Coronary artery (tissue), 2 donors: ENCODE results near the gene ADSS2.
"Not testable (repeated sequence)": the region's sequence is repeated elsewhere in the genome, so short reads cannot be mapped to it uniquely, and the experiment has no call there.

Experiments used
- DNase-seq: peaks from one replicate; pipeline ENCODE4 v3.0.0-alpha.2; 2017; ENCODE audit warnings: low spot score
- H3K27ac ChIP-seq, 2 donors: fragments of 200-600 bp; sonication (generic); one replicate each; pipeline ENCODE4 v1.5.1; 2016 to 2019
- H3K4me3 ChIP-seq: fragments of 200-600 bp; sonication (generic); 2 replicates; pipeline ENCODE4 v1.5.1; 2016; ENCODE audit warnings: mild to moderate bottlenecking, moderate library complexity
- TF ChIP-seq, protein P1 (sequence below): fragments of 200-600 bp; sonication (generic); IDR thresholded peaks from one replicate; pipeline ENCODE4 v1.5.1; 2019; ENCODE audit warnings: antibody characterized with exemption

The ADSS2 gene

DNA sequence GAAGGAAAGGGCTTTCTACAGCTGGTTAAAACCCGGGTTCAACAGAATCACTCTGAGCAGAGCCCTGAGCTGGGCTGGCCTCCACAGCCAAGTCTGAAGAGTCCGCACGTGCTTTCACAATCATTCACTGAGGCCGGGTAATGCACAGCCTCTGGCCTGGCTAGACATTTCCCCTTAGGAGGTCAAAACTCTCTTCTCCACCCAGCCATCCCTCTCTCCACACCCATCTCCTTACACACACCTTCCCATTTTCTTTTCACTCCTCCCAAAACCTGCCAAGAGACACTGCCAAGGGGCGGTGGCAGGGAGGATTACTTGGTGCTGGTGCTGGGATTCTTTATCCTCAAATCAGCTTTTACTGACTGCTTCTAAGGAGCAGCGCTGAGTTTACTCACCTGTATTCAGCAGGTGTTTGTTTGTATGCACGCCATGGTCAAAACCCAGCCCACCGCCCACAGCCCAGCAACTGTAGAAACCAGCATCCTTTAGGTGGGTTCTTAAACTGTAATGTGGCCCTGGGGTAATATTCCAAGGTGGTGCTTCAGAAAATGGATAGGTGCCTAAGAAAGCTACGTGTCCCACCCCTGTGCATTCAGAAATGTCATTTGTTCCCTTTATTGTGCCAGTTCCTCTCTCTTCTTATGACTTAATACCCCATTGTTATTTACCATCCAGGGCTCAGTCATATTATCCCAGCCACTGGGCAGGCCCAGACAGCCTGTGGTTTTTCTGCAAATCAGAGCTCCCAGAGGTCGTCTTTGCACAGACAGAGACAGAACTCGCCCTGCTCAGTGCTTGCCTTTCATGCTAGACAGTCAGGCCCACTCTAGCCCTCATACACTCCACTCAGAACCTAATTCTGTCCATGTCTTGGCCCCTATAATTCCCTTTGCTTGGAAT is 80.2 kb downstream of the ADSS2 start:
- H3K4me3 ChIP-seq: no peak overlapping the region
- no peak overlapping the region for H3K27ac ChIP-seq
- DNase-seq: no peak
- TF ChIP-seq, protein P1, sequence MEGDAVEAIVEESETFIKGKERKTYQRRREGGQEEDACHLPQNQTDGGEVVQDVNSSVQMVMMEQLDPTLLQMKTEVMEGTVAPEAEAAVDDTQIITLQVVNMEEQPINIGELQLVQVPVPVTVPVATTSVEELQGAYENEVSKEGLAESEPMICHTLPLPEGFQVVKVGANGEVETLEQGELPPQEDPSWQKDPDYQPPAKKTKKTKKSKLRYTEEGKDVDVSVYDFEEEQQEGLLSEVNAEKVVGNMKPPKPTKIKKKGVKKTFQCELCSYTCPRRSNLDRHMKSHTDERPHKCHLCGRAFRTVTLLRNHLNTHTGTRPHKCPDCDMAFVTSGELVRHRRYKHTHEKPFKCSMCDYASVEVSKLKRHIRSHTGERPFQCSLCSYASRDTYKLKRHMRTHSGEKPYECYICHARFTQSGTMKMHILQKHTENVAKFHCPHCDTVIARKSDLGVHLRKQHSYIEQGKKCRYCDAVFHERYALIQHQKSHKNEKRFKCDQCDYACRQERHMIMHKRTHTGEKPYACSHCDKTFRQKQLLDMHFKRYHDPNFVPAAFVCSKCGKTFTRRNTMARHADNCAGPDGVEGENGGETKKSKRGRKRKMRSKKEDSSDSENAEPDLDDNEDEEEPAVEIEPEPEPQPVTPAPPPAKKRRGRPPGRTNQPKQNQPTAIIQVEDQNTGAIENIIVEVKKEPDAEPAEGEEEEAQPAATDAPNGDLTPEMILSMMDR: no peak

DNA sequence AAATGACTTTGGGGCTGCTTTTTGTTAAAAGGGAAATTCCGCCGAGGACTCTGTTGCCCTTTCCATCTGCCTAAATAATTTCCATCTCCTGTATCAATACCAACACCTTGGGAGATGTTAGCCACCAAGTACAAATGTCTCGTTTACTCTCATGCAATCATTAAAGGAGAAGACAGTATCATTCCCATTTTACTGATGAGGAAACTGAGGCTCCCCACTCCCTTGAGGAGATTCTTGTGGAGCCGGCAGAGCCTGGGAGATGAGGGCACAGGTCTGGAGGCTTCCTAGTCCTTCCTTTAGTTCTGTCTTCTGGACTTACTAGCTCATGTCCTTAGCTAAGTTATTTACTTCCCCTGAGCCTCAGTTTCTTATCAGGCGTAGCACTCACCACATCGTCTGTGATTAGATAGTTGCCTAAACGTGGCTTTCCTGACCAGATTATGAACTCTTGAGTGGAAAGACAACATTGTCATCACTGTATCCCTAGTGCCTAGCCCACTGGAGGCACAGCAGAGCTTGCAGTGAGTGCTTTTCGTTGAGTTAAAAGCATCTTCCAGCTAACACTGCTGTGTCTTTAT is 81.6 kb downstream of the ADSS2 start:
- Histone ChIP-seq H3K4me3 (no peak overlapping the region), H3K27ac (no peak overlapping the region)
- TF ChIP-seq, protein P1: no peak
- DNase-seq: no peak

DNA sequence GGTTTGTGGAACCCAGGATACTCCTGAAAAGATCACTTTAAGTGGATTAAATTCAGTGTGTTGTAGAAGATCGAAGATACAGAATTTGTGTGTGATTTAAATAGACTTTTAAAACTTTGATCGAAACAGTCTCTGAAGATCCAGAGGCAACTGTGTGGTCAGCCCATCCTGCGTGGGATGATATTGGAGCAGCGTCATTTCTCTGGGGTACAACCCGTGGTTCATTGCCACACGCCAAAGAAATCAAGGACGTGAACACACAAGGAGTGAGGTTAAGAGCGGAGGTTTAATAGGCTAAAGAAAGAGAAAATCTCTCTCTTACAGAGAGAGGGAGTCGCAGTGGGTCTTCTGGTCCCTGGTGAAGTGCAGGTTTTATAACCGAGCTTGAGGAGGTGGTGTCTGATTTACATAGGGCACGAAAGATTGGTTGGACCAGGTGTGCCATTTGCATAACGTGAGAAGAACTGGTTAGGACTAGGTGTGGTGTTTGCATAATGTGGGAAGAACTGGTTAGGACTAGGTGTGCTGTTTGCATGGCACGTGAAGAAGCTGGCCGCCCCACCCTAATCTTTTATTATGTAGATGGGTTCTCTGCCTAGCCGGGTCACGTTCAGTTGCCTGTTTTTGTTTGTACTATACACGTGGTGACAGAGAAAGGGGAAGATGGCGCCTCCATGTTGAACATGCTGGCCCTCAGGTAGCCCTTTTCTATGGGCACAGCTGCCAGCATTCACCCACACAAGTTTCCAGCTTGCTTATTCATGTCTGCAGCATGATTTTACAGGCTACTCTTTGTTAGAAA is 82.3 kb downstream of the ADSS2 start:
- H3K4me3 ChIP-seq: no peak overlapping the region
- TF ChIP-seq, protein P1: no peak
- no peak for DNase-seq
- H3K27ac ChIP-seq: no peak overlapping the region

DNA sequence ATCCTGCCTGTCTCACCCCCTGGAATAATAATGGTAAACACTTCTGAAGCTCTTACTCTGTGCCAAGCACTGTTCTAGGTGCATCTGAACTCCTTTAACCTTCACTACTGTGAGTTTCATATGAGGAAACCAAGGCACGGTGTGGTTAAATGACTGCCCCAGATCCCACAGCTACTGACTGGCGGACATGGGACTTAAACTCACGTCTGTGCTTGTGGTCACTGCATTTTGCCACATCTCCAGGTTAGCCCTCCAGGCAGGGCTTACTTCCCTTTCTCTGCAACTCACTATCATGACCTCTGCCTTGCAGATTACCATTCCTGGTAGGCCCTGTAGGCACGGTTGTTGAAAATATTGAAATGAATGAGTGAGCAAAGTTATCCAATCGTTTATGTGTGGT is 83.4 kb downstream of the ADSS2 start:
- TF ChIP-seq, protein P1: no peak

DNA sequence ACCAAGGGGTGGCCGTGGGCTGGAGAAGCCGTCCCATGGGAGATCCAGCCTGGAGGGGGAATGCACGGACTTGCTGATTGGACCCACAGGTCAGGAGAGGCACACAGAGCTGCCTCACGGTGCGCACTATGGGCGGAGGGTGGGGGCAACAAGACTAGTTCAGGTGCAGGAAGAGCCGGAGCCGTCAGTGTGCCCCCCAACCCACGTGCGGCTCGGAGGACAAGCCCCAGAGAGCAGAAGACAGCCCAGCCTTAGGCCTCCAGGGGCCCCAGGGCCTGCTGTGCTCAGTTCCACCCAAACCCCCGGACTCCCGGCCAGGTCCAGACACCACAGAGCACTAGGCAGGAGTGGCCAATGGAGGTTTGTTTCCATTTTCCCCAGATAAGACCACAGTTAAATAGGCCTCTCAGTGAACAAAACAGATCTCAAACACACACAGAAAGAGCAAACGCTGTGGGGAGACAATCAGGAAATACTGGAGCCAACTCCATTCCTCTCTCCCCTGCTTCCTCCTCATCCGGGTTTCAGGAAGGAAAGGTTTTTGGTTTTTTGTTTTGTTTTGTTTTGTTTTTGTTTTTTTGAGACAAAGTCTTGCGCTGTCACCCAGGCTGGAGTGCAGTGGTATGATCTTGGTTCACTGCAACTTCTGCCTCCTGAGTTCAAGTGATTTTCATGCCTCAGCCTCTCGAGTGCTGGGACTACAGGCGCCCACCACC is 84.2 kb downstream of the ADSS2 start:
- Histone ChIP-seq H3K4me3 (no peak overlapping the region), H3K27ac (no peak overlapping the region)
- no peak for DNase-seq
- TF ChIP-seq, protein P1: no peak

More for the DNA sequence above, 83.4 kb downstream of the ADSS2 start:
- no peak for DNase-seq
- H3K27ac ChIP-seq: no peak overlapping the region
- no peak overlapping the region for H3K4me3 ChIP-seq

DNA sequence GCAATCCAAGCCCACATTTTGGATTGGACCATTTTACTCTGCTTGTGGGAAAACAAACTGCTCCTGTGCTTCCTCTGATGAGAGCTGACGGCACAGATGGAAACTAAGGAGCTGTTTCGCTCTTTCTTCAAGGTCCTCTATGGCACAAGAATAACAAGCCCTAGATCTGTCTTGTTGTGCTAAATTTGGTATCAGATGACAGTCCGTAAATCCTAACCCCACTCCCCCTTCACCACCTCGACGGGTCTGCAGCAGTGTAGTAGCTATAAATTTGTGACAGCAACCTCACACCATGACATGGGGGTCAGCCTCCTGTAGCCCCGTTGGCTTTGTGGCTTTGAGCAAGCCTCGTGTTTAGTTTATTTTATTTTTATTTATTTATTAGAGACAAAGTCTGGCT is 85.9 kb downstream of the ADSS2 start:
- no peak for DNase-seq
- TF ChIP-seq, protein P1: no peak
- no peak overlapping the region for H3K4me3 ChIP-seq
- no peak overlapping the region for H3K27ac ChIP-seq

DNA sequence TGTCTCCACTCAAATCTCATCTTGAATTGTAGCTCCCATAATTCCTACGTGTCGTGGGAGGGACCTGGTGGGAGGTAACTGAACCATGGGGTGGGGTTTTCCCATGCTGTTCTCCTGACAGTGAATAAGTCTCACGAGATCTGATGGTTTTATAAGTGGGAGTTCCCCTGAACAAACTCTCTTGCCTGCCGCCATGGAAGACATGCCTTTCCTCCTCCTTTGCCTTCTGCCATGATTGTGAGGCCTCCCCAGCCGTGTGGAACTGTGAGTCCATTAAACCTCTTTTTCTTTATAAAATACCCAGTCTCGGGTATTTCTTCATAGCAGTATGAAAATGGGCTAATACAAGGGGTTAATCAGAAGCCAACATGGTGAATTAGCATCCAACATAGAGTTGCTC is 86.4 kb downstream of the ADSS2 start:
- not testable (repeated sequence) for DNase-seq, H3K4me3 ChIP-seq, H3K27ac ChIP-seq
